Measurements from ENCODE around the gene ZNF512. TPM values are rescaled to one million over a fixed set of nuclear protein-coding genes. Genes with fewer than 3 reads are reported as not detected.
A peak's percentile ranks its signal among the peaks of the same experiment; 100 is the strongest.
"Not testable (repeated sequence)": the region's sequence is repeated elsewhere in the genome, so short reads cannot be mapped to it uniquely, and the experiment has no call there.

The ZNF512 gene, protein sequence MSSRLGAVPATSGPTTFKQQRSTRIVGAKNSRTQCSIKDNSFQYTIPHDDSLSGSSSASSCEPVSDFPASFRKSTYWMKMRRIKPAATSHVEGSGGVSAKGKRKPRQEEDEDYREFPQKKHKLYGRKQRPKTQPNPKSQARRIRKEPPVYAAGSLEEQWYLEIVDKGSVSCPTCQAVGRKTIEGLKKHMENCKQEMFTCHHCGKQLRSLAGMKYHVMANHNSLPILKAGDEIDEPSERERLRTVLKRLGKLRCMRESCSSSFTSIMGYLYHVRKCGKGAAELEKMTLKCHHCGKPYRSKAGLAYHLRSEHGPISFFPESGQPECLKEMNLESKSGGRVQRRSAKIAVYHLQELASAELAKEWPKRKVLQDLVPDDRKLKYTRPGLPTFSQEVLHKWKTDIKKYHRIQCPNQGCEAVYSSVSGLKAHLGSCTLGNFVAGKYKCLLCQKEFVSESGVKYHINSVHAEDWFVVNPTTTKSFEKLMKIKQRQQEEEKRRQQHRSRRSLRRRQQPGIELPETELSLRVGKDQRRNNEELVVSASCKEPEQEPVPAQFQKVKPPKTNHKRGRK
- 10 to 100 TPM; 13.8 to 14.6 TPM for total RNA-seq

GRCh38 chr2:27582695-27583389 lies at the start of gene ZNF512:
ZNF512 (plus strand) TSS chr2:27583042; CDS start chr2:27583113, 71 bp downstream.
- intact Hi-C loops (cut with DNase I) = no loop called here

GRCh38 chr2:27537287-27537686 lies 45.6 kb upstream of the ZNF512 start:
- no peaks in the 10 kb centered on the region for H3K27me3 ChIP-seq
- no peak overlapping the region for H3K9ac ChIP-seq (ENCODE audit: low read depth in 2 of 2, low read length in 2 of 2)
- no peak for DNase-seq
- H3K4me1 ChIP-seq = no peaks in the 10 kb centered on the region
- no peak overlapping the region for H3K4me3 ChIP-seq
- H3K27ac ChIP-seq = no peak overlapping the region
- H3K36me3 ChIP-seq = no peaks in the 10 kb centered on the region
- H3K9me3 ChIP-seq = no peaks in the 10 kb centered on the region
- TF ChIP-seq, protein P1, sequence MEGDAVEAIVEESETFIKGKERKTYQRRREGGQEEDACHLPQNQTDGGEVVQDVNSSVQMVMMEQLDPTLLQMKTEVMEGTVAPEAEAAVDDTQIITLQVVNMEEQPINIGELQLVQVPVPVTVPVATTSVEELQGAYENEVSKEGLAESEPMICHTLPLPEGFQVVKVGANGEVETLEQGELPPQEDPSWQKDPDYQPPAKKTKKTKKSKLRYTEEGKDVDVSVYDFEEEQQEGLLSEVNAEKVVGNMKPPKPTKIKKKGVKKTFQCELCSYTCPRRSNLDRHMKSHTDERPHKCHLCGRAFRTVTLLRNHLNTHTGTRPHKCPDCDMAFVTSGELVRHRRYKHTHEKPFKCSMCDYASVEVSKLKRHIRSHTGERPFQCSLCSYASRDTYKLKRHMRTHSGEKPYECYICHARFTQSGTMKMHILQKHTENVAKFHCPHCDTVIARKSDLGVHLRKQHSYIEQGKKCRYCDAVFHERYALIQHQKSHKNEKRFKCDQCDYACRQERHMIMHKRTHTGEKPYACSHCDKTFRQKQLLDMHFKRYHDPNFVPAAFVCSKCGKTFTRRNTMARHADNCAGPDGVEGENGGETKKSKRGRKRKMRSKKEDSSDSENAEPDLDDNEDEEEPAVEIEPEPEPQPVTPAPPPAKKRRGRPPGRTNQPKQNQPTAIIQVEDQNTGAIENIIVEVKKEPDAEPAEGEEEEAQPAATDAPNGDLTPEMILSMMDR (IDR thresholded peaks at IDR 0.05) = no peak
- intact Hi-C loops (cut with DNase I) = no loop called here

More at GRCh38 chr2:27582695-27583389, at the start of gene ZNF512:
- Histone ChIP-seq H3K4me1 (no peaks in the 10 kb centered on the region), H3K9me3 (no peaks in the 10 kb centered on the region), H3K36me3 (no peaks in the 10 kb centered on the region), H3K4me3 (peak within 1 kb of the TSS; percentile 58), H3K9ac (ENCODE audit: low read depth in 2 of 2, low read length in 2 of 2) (peak within 1 kb of the TSS; percentile 44 to 84), H3K27ac (peak within 1 kb of the TSS; percentile 41), H3K27me3 (no peaks in the 10 kb centered on the region)
- DNase-seq = peak; percentile 85
- TF ChIP-seq, protein P1 (IDR thresholded peaks at IDR 0.05) = no peak

DNA sequence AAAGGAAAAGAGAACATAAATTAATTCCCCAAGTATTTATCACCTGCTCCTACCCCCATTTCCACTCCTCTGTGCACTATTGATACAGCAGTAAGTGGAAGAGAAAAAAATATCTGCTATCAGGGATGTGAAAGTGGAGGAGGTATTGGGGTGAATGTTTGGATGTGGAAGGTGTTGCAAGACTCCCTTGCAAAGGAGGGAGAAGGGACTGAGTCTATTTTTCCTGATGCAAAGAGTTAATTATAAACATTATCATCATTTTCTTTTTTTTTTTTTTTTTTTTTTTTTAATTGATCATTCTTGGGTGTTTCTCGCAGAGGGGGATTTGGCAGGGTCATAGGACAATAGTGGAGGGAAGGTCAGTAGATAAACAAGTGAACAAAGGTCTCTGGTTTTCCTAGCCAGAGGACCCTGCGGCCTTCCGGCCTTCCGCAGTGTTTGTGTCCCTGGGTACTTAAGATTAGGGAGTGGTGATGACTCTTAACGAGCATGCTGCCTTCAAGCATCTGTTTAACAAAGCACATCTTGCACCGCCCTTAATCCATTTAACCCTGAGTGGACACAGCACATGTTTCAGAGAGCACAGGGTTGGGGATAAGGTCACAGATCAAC lies 43.9 kb upstream of the ZNF512 start:
- H3K9ac ChIP-seq (ENCODE audit: low read depth in 2 of 2, low read length in 2 of 2); H3K4me3 ChIP-seq; intact Hi-C loops (cut with DNase I); H3K36me3 ChIP-seq; H3K4me1 ChIP-seq; DNase-seq; H3K27ac ChIP-seq; H3K27me3 ChIP-seq; H3K9me3 ChIP-seq: not testable (repeated sequence)

DNA sequence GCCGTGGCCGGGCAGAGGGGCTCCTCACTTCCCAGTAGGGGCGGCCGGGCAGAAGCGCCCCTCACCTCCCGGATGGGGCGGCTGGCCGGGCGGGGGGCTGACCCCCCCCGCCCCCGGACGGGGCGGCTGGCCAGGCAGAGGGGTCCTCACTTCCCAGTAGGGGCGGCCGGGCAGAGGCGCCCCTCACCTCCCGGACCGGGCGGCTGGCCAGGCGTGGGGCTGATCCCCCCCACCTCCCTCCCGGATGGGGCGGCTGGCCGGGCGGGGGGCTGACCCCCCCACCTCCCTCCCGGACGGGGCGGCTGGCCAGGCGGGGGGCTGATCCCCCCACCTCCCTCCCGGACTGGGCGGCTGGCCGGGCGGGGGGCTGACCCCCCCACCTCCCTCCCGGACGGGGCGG lies 43.2 kb upstream of the ZNF512 start:
- H3K4me3 ChIP-seq; H3K9ac ChIP-seq (ENCODE audit: low read depth in 2 of 2, low read length in 2 of 2); H3K27me3 ChIP-seq; DNase-seq; H3K9me3 ChIP-seq; H3K4me1 ChIP-seq; intact Hi-C loops (cut with DNase I); H3K36me3 ChIP-seq; H3K27ac ChIP-seq: not testable (repeated sequence)

GRCh38 chr2:27544143-27544821 lies 38.6 kb upstream of the ZNF512 start:
- DNase-seq = no peak
- intact Hi-C loops (cut with DNase I) = no loop called here
- no peak overlapping the region for H3K4me3 ChIP-seq
- no peaks in the 10 kb centered on the region for H3K36me3 ChIP-seq
- H3K4me1 ChIP-seq = no peaks in the 10 kb centered on the region
- TF ChIP-seq, protein P1 (IDR thresholded peaks at IDR 0.05) = no peak
- H3K9ac ChIP-seq (ENCODE audit: low read depth in 2 of 2, low read length in 2 of 2) = no peak overlapping the region
- H3K9me3 ChIP-seq = no peaks in the 10 kb centered on the region
- no peaks in the 10 kb centered on the region for H3K27me3 ChIP-seq
- no peak overlapping the region for H3K27ac ChIP-seq

Data from colonic mucosa (tissue), 4 donors.